Endodermal cell (in vitro differentiated cells): Measurements from ENCODE around the gene HENMT1. TPM values are rescaled to one million over a fixed set of nuclear protein-coding genes. Genes with fewer than 3 reads are reported as not detected.
A peak's percentile ranks its signal among the peaks of the same experiment; 100 is the strongest.

Experiments used
- DNase-seq: peaks from one replicate; pipeline ENCODE4 v3.0.0-alpha.2; 2017
- H3K27ac ChIP-seq: 2 replicates; pipeline ENCODE4 v1.5.1; 2013; ENCODE audit warnings: mild to moderate bottlenecking, low read depth, low read length, moderate library complexity
- H3K27me3 ChIP-seq: 2 replicates; pipeline ENCODE4 v1.6.1; 2013; ENCODE audit warnings: mild to moderate bottlenecking, low read length, moderate library complexity; ENCODE audit not compliant: insufficient read depth, control insufficient read depth, poor library complexity, severe bottlenecking
- H3K36me3 ChIP-seq: 2 replicates; pipeline ENCODE4 v1.7.0; 2013; ENCODE audit warnings: mild to moderate bottlenecking, low read length, moderate library complexity; ENCODE audit not compliant: control insufficient read depth, insufficient read depth
- H3K4me1 ChIP-seq: one replicate; pipeline ENCODE4 v1.7.0; 2013; ENCODE audit warnings: low read length; ENCODE audit not compliant: control insufficient read depth, insufficient read depth
- H3K4me3 ChIP-seq: 2 replicates; pipeline ENCODE4 v1.5.1; 2013; ENCODE audit warnings: mild to moderate bottlenecking, low read length, moderate library complexity
- H3K9ac ChIP-seq: 2 replicates; pipeline ENCODE4 v1.6.1; 2013; ENCODE audit warnings: mild to moderate bottlenecking, low read length, moderate library complexity; ENCODE audit not compliant: poor library complexity, severe bottlenecking; ENCODE audit errors: extremely low read depth
- H3K9me3 ChIP-seq: 2 replicates; pipeline ENCODE4 v1.6.1; 2013; ENCODE audit warnings: mild to moderate bottlenecking, low read length, moderate library complexity; ENCODE audit not compliant: control insufficient read depth
- H3K27ac Mint-ChIP-seq: 2 replicates; pipeline ENCODE4 v1.8.0; 2020; ENCODE audit warnings: mixed read lengths
- H3K27me3 Mint-ChIP-seq: 2 replicates; pipeline ENCODE4 v1.8.0; 2021; ENCODE audit warnings: mild to moderate bottlenecking, mixed read lengths; ENCODE audit not compliant: insufficient read depth
- H3K36me3 Mint-ChIP-seq: 2 replicates; pipeline ENCODE4 v1.8.0; 2020; ENCODE audit warnings: low read depth, mixed read lengths
- H3K4me1 Mint-ChIP-seq: 2 replicates; pipeline ENCODE4 v1.8.0; 2020; ENCODE audit warnings: mixed read lengths
- H3K4me3 Mint-ChIP-seq: 2 replicates; pipeline ENCODE4 v1.8.0; 2020; ENCODE audit warnings: mild to moderate bottlenecking, moderate library complexity, mixed read lengths
- H3K9me3 Mint-ChIP-seq: 2 replicates; pipeline ENCODE4 v1.8.0; 2020; ENCODE audit warnings: mild to moderate bottlenecking, mixed read lengths
- WGBS, 2 experiments: methylation state at CpG; one replicate each; pipeline versions ENCODE4 v1.1.5 to v1.1.7; 2013; ENCODE audit warnings: missing lambda C conversion rate in 2 of 2, mixed read lengths in 1 of 2; ENCODE audit not compliant: insufficient coverage in 1 of 2, insufficient read length in 1 of 2; 5-methylcytosine and 5-hydroxymethylcytosine counted together
- total RNA-seq, 2 donors: library from RNA; stranded (reverse); fragmentation: NEBNext Ultra II Directional in 1 of 2; extraction: Animal tissue kit (Norgen Biotek cat#: 25700) in 1 of 2; gene quantifications; 2 replicates in 1 of 2; 3 replicates in 1 of 2; pipeline ENCODE4 v1.2.1, GENCODE V29; 2021
- TF ChIP-seq, protein P1 (sequence below): fragments of 200-600 bp; sonication (generic); conservative IDR thresholded peaks from 2 replicates; pipeline ENCODE4 v1.5.0; 2021; ENCODE audit warnings: antibody characterized with exemption, mild to moderate bottlenecking

HENMT1 gene
- total RNA-seq, 2 donors from 2014 or later, result 4.3 to 7.4 TPM

DNA sequence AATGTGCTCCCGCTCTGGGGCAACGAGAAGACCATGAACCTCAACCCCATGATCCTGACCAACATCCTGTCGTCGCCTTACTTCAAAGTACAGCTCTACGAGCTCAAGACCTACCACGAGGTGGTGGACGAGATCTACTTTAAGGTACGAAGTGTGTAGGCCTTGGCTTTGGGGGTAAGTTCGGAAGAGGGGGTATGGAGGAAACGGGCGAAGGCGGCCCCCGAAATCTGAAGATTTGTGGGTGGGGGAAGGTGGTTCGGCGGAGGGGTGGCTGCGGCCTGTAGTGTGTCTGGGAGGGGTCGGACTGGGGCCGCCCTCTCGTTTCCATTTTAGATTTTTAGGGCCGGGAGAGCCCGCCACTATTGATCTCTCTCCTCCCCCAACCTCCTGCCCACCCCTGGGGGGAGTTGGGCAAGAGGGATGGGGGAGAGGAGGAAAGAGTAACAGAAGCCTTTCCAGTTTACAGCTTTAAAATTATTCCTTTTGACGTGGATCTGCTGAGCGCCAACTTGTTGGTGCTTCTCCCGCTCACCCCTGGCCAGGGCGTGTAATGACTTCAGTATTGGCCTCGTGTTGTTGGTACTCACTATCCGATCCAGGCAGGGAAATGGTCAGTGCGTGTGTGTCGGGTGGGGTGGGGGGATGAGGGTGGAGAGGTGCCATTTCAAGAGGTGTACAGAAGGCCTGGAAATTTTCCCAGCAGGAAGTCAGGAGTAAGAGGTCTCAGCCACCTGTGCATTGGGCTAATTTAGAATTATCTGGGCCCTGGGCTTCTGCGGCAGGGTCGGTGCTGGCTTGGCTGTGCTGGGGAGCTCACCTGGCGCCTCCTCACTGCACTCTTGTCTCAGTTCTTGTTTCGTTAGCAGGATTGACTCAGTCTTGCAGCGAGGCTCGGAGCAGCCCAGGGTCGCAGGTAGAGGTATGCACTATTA lies 32.1 kb upstream of the HENMT1 start:
- Mint-ChIP-seq H3K36me3 (peaks cover 28% of the 10 kb centered on the region), H3K27me3 (peaks cover 9% of the 10 kb centered on the region), H3K4me1 (peaks cover 19% of the 10 kb centered on the region), H3K4me3 (peak overlapping the region; percentile 99), H3K9me3 (no peaks in the 10 kb centered on the region), H3K27ac (peak overlapping the region; percentile 100)
- Histone ChIP-seq H3K4me1 (no peaks in the 10 kb centered on the region), H3K9me3 (no peaks in the 10 kb centered on the region), H3K36me3 (peaks cover 35% of the 10 kb centered on the region), H3K4me3 (peak overlapping the region; percentile 98), H3K9ac (peak overlapping the region; percentile 90), H3K27me3 (no peaks in the 10 kb centered on the region), H3K27ac (peak overlapping the region; percentile 97)
- WGBS, 2 experiments, result 1 to 3% methylated on average over 7 to 31 of the region's 36 CpGs
- DNase-seq, result no peak
- TF ChIP-seq, protein P1, sequence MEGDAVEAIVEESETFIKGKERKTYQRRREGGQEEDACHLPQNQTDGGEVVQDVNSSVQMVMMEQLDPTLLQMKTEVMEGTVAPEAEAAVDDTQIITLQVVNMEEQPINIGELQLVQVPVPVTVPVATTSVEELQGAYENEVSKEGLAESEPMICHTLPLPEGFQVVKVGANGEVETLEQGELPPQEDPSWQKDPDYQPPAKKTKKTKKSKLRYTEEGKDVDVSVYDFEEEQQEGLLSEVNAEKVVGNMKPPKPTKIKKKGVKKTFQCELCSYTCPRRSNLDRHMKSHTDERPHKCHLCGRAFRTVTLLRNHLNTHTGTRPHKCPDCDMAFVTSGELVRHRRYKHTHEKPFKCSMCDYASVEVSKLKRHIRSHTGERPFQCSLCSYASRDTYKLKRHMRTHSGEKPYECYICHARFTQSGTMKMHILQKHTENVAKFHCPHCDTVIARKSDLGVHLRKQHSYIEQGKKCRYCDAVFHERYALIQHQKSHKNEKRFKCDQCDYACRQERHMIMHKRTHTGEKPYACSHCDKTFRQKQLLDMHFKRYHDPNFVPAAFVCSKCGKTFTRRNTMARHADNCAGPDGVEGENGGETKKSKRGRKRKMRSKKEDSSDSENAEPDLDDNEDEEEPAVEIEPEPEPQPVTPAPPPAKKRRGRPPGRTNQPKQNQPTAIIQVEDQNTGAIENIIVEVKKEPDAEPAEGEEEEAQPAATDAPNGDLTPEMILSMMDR, result peak; percentile 53

GRCh38 chr1:108691942-108692723 lies 31.2 kb upstream of the HENMT1 start, which contains the start of gene PRPF38B:
TSS of gene PRPF38B (plus strand) at chr1:108692310. CDS start at chr1:108692592, 282 bp downstream.
- TF ChIP-seq, protein P1, result no peak
- Histone ChIP-seq H3K9ac (peak within 1 kb of the TSS; percentile 90), H3K4me1 (no peaks in the 10 kb centered on the region), H3K27me3 (no peaks in the 10 kb centered on the region), H3K4me3 (peak within 1 kb of the TSS; percentile 98), H3K27ac (peak within 1 kb of the TSS; percentile 97), H3K9me3 (no peaks in the 10 kb centered on the region), H3K36me3 (peaks cover 26% of the 10 kb centered on the region)
- H3K9me3 Mint-ChIP-seq, result no peaks in the 10 kb centered on the region
- H3K4me1 Mint-ChIP-seq, result peaks cover 19% of the 10 kb centered on the region
- peak; percentile 98 for DNase-seq
- 0% methylated on average over 11 to 59 of the region's 59 CpGs for WGBS, 2 experiments
- H3K27ac Mint-ChIP-seq, result peak within 1 kb of the TSS; percentile 100
- H3K4me3 Mint-ChIP-seq, result peak within 1 kb of the TSS; percentile 99
- H3K27me3 Mint-ChIP-seq, result peaks cover 9% of the 10 kb centered on the region
- peaks cover 20% of the 10 kb centered on the region for H3K36me3 Mint-ChIP-seq

- H3K9ac ChIP-seq, result peak overlapping the region; percentile 90
- peak overlapping the region; percentile 98 for H3K4me3 ChIP-seq
- TF ChIP-seq, protein P1, result no peak
- H3K27ac ChIP-seq, result no peak overlapping the region
- no peak for DNase-seq
- peaks cover 9% of the 10 kb centered on the region for H3K27me3 Mint-ChIP-seq
- peak overlapping the region; percentile 100 for H3K27ac Mint-ChIP-seq
- H3K9me3 ChIP-seq, result no peaks in the 10 kb centered on the region
- H3K4me1 Mint-ChIP-seq, result peaks cover 19% of the 10 kb centered on the region
- H3K27me3 ChIP-seq, result no peaks in the 10 kb centered on the region
- H3K36me3 Mint-ChIP-seq, result peaks cover 12% of the 10 kb centered on the region
- peak overlapping the region; percentile 99 for H3K4me3 Mint-ChIP-seq
- H3K4me1 ChIP-seq, result no peaks in the 10 kb centered on the region
- no peaks in the 10 kb centered on the region for H3K9me3 Mint-ChIP-seq
- peaks cover 18% of the 10 kb centered on the region for H3K36me3 ChIP-seq
- WGBS, 2 experiments, result 40 to 43% methylated on average over 9 to 12 of the region's 12 CpGs
Observed at GRCh38 chr1:108691128-108691941, 30.4 kb upstream of the HENMT1 start.
